NCI-H460 (cell line): ENCODE measurements around the gene ACTL10. TPM values are rescaled to one million over a fixed set of nuclear protein-coding genes. Genes with fewer than 3 reads are reported as not detected.
A peak's percentile ranks its signal among the peaks of the same experiment; 100 is the strongest.

Source experiments
- DNase-seq: peaks from one replicate; pipeline ENCODE4 v3.0.0-alpha.2; 2016; ENCODE audit warnings: low read depth; ENCODE audit errors: extremely low read depth
- total RNA-seq: library from RNA; depleted of rRNA; stranded (reverse); fragments of >200 nt; shearing (Covaris generic); gene quantifications from 2 replicates; pipeline ENCODE4 v1.2.3, GENCODE V29; 2014

ACTL10 gene
- total RNA-seq, 1 experiment from 2014 or later = not detected

DNA sequence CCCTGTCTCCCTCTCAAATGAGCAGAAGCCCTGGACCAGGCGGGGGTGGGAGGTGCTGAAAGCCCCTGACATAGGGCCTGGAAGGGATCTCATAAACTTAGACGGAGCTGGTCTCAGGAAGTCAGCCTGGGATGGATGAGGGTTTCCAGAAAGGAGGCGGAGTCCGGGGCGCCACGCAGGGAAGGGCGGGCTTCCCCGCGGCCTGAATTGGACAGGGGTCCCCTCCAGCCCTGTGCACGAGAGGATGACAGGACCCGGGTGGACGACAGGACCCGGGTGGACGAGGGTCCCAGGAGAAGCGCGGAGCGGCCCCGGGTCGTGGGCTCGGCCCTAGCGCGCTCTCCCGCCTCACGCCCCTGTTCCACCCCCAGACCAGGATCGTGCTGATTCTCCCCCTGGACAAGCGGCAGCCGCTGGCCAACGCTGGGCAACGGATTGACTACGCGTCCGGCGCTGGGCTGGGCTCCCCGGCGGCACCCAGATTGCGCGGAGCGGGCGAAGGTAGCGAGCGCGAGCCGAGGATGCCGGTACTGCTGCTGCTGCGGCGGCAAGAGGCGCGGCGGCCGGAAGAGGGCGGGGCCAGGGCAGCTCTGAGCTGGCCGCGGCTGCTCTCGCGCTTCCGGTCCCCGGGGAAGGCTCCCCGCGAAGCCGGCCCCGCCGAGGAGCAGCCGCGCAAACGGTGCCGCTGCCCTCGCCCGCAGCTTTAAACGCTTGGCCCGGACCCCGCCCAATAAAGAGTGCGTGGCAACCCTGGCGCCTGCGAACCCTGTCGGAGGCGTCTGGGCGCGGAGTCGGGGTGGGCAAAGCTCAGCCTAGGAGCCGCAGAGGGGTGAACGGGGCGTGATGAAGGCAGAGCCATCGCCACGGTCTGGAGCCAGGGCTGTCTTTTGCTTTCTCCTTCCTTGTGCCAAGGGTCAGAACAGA, 3.3 kb upstream of the ACTL10 start:
- DNase-seq = peak; percentile 62

- DNase-seq = no peak
Measured at GRCh38 chr20:33664085-33664761, 2.5 kb upstream of the ACTL10 start.

DNA sequence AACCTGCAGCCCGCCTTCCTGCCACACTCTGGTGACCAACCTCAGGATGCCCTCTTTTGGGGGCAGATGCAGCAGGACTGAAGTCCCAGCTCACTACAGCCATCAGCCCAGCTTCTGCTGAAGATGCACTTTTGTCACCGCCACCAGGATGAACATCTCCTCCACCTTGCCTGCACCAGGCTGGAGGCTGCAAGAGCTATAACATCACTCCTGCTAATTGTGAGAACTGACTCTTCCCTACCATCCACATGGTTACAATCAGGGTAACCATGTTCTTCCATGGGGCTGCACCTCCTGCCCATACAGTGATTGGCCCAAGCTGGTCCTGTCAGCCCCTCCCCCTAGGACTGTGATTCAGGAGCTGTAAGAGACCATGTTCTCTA, 2.0 kb upstream of the ACTL10 start:
- no peak for DNase-seq

- no peak for DNase-seq
Measured at GRCh38 chr20:33667245-33667675, 517 bp downstream of the ACTL10 start.

DNA sequence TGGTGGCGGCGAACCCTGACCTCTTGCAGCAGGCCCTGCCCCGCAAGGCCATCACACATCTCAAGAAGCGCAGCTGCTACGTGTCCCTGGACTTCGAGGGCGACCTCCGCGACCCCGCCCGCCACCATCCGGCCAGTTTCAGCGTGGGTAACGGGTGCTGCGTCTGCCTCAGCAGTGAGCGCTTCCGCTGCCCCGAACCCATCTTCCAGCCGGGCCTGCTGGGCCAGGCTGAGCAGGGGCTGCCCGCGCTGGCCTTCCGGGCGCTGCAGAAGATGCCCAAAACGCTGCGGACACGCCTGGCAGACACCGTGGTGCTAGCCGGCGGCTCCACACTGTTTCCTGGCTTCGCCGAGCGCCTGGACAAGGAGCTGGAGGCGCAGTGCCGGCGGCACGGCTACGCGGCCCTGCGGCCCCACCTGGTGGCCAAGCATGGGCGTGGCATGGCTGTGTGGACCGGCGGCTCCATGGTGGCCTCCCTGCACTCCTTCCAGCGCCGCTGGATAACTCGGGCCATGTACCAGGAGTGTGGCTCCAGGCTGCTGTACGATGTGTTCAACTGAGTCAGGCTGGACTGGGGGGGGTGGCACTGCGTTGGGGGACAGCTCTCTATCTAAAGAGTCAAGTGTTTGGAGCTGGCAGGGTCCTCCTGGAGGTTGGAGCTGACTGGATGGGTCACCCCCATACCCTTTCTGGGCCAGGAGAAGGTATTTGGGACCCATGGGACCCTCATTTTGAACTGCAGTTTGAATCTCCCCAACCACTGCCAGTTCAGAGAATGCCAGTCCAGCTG, 1.1 kb downstream of the ACTL10 start:
- DNase-seq = no peak

DNA sequence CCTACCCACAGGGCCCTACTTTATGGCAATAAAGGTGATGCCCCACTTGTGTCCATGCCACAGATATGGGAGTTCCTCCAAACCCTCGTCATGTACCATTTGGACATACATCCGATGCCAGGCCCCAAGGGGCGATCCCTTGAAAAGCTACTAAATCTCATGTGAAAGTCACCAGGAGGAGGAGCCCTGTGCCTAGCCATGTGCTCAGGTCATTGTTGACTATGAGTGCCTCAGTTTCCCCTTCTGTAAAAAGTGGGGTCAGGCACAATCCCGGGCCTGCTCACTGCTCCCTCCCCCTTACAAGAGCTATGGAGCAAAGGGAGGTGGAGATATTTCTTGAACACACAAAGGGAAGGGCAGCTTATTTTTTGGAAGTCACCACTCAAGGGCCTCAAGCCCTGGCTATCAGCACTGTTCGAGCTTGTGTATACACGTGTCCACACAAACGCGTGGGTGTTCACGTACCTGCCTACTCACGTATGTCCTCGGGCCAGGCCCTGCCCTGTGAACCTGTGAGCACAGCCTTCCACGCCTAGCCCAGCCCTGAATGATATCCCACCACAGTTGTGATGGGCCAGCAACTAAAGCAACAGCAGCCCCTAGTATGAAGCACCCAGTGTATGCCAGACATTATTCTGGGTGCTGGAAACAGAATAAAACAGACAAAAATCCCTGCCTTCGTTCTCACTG, 1.9 kb downstream of the ACTL10 start:
- no peak for DNase-seq

GRCh38 chr20:33669224-33669623, 2.5 kb downstream of the ACTL10 start:
- no peak for DNase-seq

DNA sequence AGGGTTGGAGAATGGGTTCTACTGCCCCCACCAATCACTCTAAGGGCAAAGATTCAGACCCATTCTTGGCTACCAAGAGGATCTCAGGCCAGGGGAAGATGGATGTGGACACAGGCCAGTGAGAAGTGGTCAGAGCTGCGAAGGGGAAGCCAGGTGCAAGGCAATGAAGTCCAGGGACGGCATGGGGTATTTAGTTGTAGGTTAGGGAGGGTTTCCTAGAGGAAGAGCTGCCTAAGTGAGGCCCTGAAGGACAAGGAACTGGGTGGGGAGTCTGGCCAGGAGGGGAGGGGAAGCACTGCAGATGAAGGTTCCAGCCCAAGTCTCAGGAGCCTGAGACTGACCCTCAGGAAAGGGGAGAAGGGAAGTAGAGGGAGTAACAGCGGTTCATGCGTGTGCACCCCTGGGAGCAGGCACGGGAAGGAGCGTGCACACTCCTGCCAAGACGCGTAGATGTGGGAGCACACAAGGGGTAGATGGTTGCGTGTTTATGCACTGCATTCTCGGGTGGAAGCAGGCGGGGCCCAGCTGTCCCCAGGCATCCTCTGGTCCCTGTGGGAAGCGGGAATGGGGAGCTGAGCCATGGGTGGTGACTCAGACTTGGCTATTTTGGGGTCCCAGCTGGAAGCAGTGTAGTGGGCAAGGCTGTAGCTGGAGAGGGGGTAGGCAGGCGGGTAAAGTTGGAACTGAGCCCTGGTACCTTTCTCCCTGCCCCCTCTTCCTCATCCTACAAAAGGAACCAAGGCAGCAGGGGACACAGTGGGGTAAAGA, 3.3 kb downstream of the ACTL10 start:
- DNase-seq = no peak

GRCh38 chr20:33670715-33671499, 4.2 kb downstream of the ACTL10 start:
- DNase-seq = no peak

DNA sequence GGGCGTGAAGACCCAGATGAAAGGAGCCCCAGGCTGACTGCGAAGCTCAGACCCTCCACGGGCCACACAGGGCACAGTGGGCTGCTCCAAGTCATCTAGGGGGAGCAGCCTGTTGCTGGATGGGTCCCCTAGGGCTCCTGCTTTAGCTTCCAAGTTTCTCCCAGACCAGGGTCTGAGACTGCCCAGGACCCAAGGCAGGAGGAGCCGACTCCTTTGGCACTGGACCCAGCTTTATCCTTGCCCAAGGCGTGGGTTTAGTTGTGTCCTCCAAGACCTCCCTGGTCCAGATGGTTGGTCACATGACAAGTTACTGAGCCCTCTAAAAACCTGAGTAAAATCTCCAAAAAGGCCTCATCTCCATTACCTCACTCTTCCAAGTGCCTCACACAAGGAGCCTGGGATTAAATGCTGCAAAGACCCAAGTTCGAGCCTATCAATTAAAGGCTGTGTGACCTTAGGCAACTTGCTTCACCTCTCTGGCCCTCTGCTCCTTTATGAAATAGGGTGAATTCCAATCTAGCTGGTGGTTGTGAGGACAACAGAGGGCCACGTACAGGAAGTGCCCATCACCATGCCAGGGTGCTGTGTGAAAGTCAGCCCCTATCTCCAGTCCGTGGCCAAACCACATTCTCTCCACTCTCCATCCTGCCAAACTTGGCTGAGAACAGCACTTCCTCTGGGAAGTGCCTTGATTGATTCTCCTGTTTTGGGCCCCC, 5.0 kb downstream of the ACTL10 start:
- DNase-seq = no peak

DNA sequence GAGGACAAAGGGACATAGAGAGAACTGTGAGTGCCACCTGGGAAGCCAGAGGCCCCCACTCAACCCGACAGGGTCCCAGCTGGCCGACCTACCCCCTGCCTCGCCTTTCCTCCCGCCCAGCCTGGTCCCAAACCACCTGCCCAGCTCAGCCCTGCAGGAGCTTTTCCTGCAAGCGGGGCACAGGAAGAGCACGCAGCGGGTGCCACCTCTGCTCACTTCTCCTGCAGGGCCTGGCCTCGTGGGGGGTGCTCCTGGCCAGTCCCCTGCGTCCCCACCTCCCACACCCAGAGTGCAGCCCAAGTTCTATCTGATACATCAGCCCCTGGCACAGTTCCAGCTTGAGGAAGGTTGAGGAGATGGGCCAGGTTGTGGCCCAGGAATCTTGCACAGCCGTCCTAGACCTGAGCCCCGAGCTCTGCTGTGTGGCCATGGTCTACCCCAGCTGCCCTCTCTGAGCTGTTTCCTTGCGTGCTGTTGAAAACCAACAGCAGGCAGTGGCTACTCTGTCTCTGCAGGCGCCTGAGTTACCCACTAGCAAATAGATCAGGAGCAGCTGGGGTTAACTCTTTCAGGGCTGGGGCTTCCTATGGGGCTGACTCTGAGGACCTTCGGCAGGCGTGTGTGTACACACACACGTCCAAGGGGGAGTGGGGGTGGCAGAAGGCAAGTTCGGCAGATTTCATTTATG, 5.8 kb downstream of the ACTL10 start:
- DNase-seq = no peak

GRCh38 chr20:33673114-33673409, 6.3 kb downstream of the ACTL10 start:
- no peak for DNase-seq

GRCh38 chr20:33673410-33674293, 6.9 kb downstream of the ACTL10 start:
- DNase-seq = no peak

DNA sequence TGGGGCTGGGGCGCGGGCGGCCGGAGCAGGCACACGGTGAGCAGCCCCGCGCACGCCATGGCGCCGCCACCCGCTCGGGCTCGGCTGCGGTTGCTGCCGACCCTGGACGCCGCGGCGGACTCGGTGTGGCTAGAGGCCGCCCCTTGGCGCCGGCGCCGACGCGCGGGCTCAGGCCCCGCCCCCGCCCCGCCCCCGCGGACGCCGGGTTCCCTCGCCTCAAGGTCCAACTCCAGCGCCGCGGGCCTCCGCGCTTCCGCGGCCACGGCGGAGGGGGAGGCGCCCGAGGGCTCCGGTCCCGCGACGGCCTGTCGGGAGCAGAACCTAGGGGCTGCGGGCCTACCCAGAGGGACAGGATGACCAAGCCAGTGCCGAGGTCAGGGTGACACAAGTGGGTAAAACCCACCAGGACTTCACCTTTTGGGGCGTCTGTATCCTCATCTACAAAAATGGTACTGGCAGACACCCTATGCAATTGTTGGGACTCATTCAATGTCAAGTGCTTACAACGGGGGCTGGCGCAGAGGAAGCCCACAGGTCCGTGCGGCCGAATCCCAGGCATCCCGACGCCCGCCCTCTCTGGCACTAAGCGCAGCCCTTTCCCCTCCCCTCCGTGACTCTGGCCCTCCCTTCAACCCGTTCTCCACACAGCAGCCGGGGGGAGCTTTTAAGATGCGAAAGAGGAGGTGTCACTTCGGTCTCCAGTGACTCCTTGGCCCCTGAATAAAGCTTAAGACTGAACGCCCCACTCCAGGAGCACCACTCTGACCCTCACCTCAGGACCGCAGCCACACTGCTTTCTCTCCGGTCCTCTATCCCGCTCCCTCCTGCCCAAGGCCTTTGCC, 7.8 kb downstream of the ACTL10 start, which contains the start of gene NECAB3:
TSS of gene NECAB3 (minus strand) at position 135 of the 842 bp plus-strand sequence. CDS start at position 59, 76 bp downstream.
- peak; percentile 79 for DNase-seq

GRCh38 chr20:33675136-33675959, 8.6 kb downstream of the ACTL10 start:
- no peak for DNase-seq
